Measurements from ENCODE around the gene ENDOV.

ENDOV gene

GRCh38 chr17:80452173-80452915 lies 37.4 kb downstream of the ENDOV start:
- TF ChIP-seq CTCF (IDR thresholded peaks at IDR 0.05; ENCODE audit: control insufficient read depth, insufficient read depth, low read depth, low read length, missing control alignments): no peak
- no peak for DNase-seq (ENCODE audit: low read depth)
- no peak overlapping the region for H3K4me3 ChIP-seq (ENCODE audit: control insufficient read depth, low read depth, low read length)

- DNase-seq (ENCODE audit: low read depth): no peak
- TF ChIP-seq CTCF (IDR thresholded peaks at IDR 0.05; ENCODE audit: control insufficient read depth, insufficient read depth, low read depth, low read length, missing control alignments): no peak
- H3K4me3 ChIP-seq (ENCODE audit: control insufficient read depth, low read depth, low read length): peak overlapping the region; percentile 81
Observed at GRCh38 chr17:80453126-80453997, 38.4 kb downstream of the ENDOV start.

GRCh38 chr17:80453998-80454556 lies 39.1 kb downstream of the ENDOV start:
- H3K4me3 ChIP-seq (ENCODE audit: control insufficient read depth, low read depth, low read length): peak overlapping the region; percentile 81
- DNase-seq (ENCODE audit: low read depth): no peak
- no peak for TF ChIP-seq CTCF (IDR thresholded peaks at IDR 0.05; ENCODE audit: control insufficient read depth, insufficient read depth, low read depth, low read length, missing control alignments)

- peak; percentile 5 for TF ChIP-seq CTCF (IDR thresholded peaks at IDR 0.05; ENCODE audit: control insufficient read depth, insufficient read depth, low read depth, low read length, missing control alignments)
- H3K4me3 ChIP-seq (ENCODE audit: control insufficient read depth, low read depth, low read length): peak overlapping the region; percentile 81
- DNase-seq (ENCODE audit: low read depth): peak; percentile 79
Observed at GRCh38 chr17:80454557-80455335, 39.8 kb downstream of the ENDOV start.

GRCh38 chr17:80455336-80455710 lies 40.4 kb downstream of the ENDOV start:
- DNase-seq (ENCODE audit: low read depth): no peak
- H3K4me3 ChIP-seq (ENCODE audit: control insufficient read depth, low read depth, low read length): peak overlapping the region; percentile 73
- TF ChIP-seq CTCF (IDR thresholded peaks at IDR 0.05; ENCODE audit: control insufficient read depth, insufficient read depth, low read depth, low read length, missing control alignments): no peak

- H3K4me3 ChIP-seq (ENCODE audit: control insufficient read depth, low read depth, low read length): no peak overlapping the region
- TF ChIP-seq CTCF (IDR thresholded peaks at IDR 0.05; ENCODE audit: control insufficient read depth, insufficient read depth, low read depth, low read length, missing control alignments): no peak
- no peak for DNase-seq (ENCODE audit: low read depth)
Observed at GRCh38 chr17:80455784-80456183, 40.8 kb downstream of the ENDOV start.

Data from AG09309 (cell line).